GM12878 (cell line): ENCODE measurements around the gene C1QTNF9.
"Not testable (repeated sequence)": the region's sequence is repeated elsewhere in the genome, so short reads cannot be mapped to it uniquely, and the experiment has no call there.

Source experiments
- HDGF ChIP-seq: fragments of 450-650 bp; IDR thresholded peaks from 2 replicates; pipeline ENCODE4 v1.6.1; 2016; ENCODE audit warnings: antibody characterized with exemption
- NFYB ChIP-seq: IDR thresholded peaks from 2 replicates; pipeline ENCODE4 v1.6.1; 2011; ENCODE audit warnings: low read depth, mild to moderate bottlenecking, low read length, improper control_type of control experiment, moderate library complexity; ENCODE audit not compliant: insufficient read depth
- TF ChIP-seq, protein P1 (sequence below), 3 experiments: IDR thresholded peaks in 2 of 3; conservative IDR thresholded peaks in 1 of 3; 2 replicates each; pipeline ENCODE4 v1.5.1; 2011; ENCODE audit warnings: low read depth in 3 of 3, low read length in 3 of 3, mild to moderate bottlenecking in 3 of 3, control low read depth in 2 of 3, moderate library complexity in 2 of 3, inconsistent platforms in 1 of 3, mixed read lengths in 1 of 3; ENCODE audit not compliant: control insufficient read depth in 2 of 3, insufficient read depth in 1 of 3; ENCODE audit errors: extremely low read depth in 1 of 3

DNA sequence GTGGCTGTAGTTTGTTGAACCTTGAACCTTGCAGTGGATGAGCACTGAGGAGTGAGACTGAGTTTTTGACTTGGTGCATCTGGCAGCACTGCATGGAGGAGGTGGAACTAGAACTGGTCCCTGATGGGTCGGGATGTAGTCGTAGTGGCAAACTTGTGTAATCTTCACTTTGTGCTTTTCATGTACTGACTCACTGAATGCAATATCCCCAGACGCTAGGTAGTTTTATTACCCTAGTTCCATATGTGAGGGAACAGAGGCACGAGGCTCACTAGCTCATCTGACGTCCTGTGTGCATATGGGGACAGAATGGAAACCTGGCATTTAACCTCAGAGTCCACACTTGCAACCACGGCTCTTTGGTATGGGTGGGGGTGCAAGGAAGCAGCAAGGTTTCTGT, 10.3 kb downstream of the C1QTNF9 start:
- not testable (repeated sequence) for TF ChIP-seq NFYB, HDGF
- TF ChIP-seq, protein P1, sequence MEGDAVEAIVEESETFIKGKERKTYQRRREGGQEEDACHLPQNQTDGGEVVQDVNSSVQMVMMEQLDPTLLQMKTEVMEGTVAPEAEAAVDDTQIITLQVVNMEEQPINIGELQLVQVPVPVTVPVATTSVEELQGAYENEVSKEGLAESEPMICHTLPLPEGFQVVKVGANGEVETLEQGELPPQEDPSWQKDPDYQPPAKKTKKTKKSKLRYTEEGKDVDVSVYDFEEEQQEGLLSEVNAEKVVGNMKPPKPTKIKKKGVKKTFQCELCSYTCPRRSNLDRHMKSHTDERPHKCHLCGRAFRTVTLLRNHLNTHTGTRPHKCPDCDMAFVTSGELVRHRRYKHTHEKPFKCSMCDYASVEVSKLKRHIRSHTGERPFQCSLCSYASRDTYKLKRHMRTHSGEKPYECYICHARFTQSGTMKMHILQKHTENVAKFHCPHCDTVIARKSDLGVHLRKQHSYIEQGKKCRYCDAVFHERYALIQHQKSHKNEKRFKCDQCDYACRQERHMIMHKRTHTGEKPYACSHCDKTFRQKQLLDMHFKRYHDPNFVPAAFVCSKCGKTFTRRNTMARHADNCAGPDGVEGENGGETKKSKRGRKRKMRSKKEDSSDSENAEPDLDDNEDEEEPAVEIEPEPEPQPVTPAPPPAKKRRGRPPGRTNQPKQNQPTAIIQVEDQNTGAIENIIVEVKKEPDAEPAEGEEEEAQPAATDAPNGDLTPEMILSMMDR (IDR thresholded peaks at IDR 0.05 in 2 of 3, conservative IDR thresholded peaks at IDR 0.05 in 1 of 3; ENCODE audit: control insufficient read depth in 2 of 3, extremely low read depth in 1 of 3, insufficient read depth in 1 of 3, low read depth in 3 of 3, low read length in 3 of 3), result not testable (repeated sequence)
